ENCODE data around the gene ADNP.
A peak's percentile ranks its signal among the peaks of the same experiment; 100 is the strongest.

Gene ADNP

GRCh38 chr20:50903353-50904051 lies 27.7 kb downstream of the ADNP start:
- Histone ChIP-seq H3K36me3 (ENCODE audit: insufficient read depth, low read length) (peaks cover 75% of the 10 kb centered on the region), H3K27ac (peak overlapping the region; percentile 34; the same call in 1 of the 2 replicates)

DNA sequence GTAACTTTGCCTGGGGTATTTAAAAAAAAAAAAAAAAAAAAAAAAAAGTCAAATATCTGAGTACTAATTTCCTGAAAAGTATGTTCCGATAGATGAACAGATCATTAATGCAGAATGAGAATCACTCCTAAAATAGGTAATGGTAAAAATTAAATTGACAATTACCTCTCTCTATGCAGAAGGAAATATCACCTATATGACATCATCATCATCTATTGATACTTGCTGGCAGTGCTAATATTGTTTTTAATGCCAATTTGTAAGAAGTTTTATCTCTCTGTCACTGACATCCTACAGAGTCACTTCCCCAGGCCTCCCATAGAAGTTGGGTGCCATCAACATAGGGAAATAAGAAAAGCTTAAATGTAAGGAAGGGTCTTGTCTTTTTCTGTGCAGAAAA lies 29.9 kb downstream of the ADNP start:
- no peak overlapping the region for H3K27ac ChIP-seq
- H3K4me3 ChIP-seq, result no peak overlapping the region
- TF ChIP-seq FOXP2 (optimal IDR thresholded peaks at IDR 0.05; ENCODE audit: control extremely low read depth, extremely low read length, insufficient read depth), result no peak
- TF ChIP-seq EZH2 (IDR thresholded peaks at IDR 0.05), result no peak
- TF ChIP-seq POLR2AphosphoS5 (IDR thresholded peaks at IDR 0.05; ENCODE audit: borderline replicate concordance, low read depth, low read length), result no peak
- H3K36me3 ChIP-seq (ENCODE audit: insufficient read depth, low read length), result peaks cover 86% of the 10 kb centered on the region
- H3K9me3 ChIP-seq (ENCODE audit: low read depth, low read length), result no peaks in the 10 kb centered on the region
- no peak overlapping the region for H3K9ac ChIP-seq (ENCODE audit: insufficient read length)
- DNase-seq (ENCODE audit: low read depth, low spot score), result no peak

More at GRCh38 chr20:50903353-50904051, 27.7 kb downstream of the ADNP start:
- no peak overlapping the region for H3K4me3 ChIP-seq
- no peak for DNase-seq (ENCODE audit: low read depth, low spot score)
- no peak overlapping the region for H3K9ac ChIP-seq (ENCODE audit: insufficient read length)
- no peaks in the 10 kb centered on the region for H3K9me3 ChIP-seq (ENCODE audit: low read depth, low read length)
- TF ChIP-seq POLR2AphosphoS5 (IDR thresholded peaks at IDR 0.05; ENCODE audit: borderline replicate concordance, low read depth, low read length), result no peak
- no peak for TF ChIP-seq EZH2 (IDR thresholded peaks at IDR 0.05)
- no peak for TF ChIP-seq FOXP2 (optimal IDR thresholded peaks at IDR 0.05; ENCODE audit: control extremely low read depth, extremely low read length, insufficient read depth)

DNA sequence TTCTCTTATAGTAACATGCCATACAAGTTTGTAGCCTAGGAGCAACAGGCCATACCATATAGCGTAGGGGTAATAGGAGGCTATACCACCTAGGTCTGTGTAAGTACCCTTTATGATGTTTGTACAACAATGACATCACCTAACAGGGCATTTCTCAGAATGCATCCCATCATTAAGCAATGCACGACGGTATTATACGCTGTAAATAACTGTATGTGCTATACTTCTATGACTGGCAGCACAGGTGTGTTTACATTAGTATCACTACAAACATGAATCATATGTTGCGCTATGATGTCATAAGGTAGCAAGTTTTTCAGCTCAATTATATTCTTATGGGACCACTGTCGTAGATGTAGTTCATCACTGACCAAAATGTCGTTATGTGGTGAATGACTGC lies 31.0 kb downstream of the ADNP start:
- no peak for DNase-seq (ENCODE audit: low read depth, low spot score)
- no peaks in the 10 kb centered on the region for H3K9me3 ChIP-seq (ENCODE audit: low read depth, low read length)
- H3K4me3 ChIP-seq, result no peak overlapping the region
- no peak for TF ChIP-seq FOXP2 (optimal IDR thresholded peaks at IDR 0.05; ENCODE audit: control extremely low read depth, extremely low read length, insufficient read depth)
- no peak for TF ChIP-seq POLR2AphosphoS5 (IDR thresholded peaks at IDR 0.05; ENCODE audit: borderline replicate concordance, low read depth, low read length)
- TF ChIP-seq EZH2 (IDR thresholded peaks at IDR 0.05), result no peak
- peak overlapping the region; percentile 85; the same call in 1 of the 2 replicates for H3K27ac ChIP-seq
- peaks cover 94% of the 10 kb centered on the region for H3K36me3 ChIP-seq (ENCODE audit: insufficient read depth, low read length)
- no peak overlapping the region for H3K9ac ChIP-seq (ENCODE audit: insufficient read length)

- no peak for TF ChIP-seq FOXP2 (optimal IDR thresholded peaks at IDR 0.05; ENCODE audit: control extremely low read depth, extremely low read length, insufficient read depth)
- TF ChIP-seq EZH2 (IDR thresholded peaks at IDR 0.05), result no peak
- no peak for TF ChIP-seq POLR2AphosphoS5 (IDR thresholded peaks at IDR 0.05; ENCODE audit: borderline replicate concordance, low read depth, low read length)
- H3K4me3 ChIP-seq, result no peak overlapping the region
- H3K27ac ChIP-seq, result peak overlapping the region; percentile 85
- H3K9ac ChIP-seq (ENCODE audit: insufficient read length), result peak overlapping the region; percentile 6
- no peak for DNase-seq (ENCODE audit: low read depth, low spot score)
- peaks cover 97% of the 10 kb centered on the region for H3K36me3 ChIP-seq (ENCODE audit: insufficient read depth, low read length)
- H3K9me3 ChIP-seq (ENCODE audit: low read depth, low read length), result no peaks in the 10 kb centered on the region
These were observed 32.8 kb downstream of the ADNP start for GRCh38 chr20:50898475-50898874.

- Histone ChIP-seq H3K27ac (no peak overlapping the region; the same call in 1 of the 2 replicates), H3K36me3 (ENCODE audit: insufficient read depth, low read length) (peaks cover 97% of the 10 kb centered on the region), H3K9me3 (ENCODE audit: low read depth, low read length) (no peaks in the 10 kb centered on the region), H3K4me3 (no peak overlapping the region), H3K9ac (ENCODE audit: insufficient read length) (no peak overlapping the region)
- no peak for DNase-seq (ENCODE audit: low read depth, low spot score)
- no peak for TF ChIP-seq EZH2 (IDR thresholded peaks at IDR 0.05)
- TF ChIP-seq FOXP2 (optimal IDR thresholded peaks at IDR 0.05; ENCODE audit: control extremely low read depth, extremely low read length, insufficient read depth), result no peak
- no peak for TF ChIP-seq POLR2AphosphoS5 (IDR thresholded peaks at IDR 0.05; ENCODE audit: borderline replicate concordance, low read depth, low read length)
These were observed 36.0 kb downstream of the ADNP start for GRCh38 chr20:50895111-50895830.

DNA sequence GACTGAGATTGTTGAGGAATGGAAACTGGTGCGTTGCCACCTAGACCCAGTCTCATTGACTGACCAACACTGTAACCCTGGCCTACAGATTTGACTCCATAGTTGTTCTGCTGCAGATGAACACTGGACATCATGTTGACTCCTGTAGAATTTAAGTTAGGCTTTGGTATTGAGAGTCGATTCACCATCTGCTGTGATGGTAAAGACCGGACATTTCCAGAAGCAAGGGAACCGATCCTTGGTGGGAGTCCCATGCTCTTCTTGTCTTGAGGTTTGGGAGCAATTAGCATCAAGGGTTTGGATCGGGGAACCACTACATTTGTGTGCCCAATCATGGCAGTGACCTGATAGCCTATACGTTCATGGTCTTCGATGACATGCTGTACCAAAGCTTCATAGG lies 37.6 kb downstream of the ADNP start:
- DNase-seq (ENCODE audit: low read depth, low spot score), result no peak
- Histone ChIP-seq H3K4me3 (no peak overlapping the region), H3K36me3 (ENCODE audit: insufficient read depth, low read length) (peaks cover 93% of the 10 kb centered on the region), H3K9me3 (ENCODE audit: low read depth, low read length) (no peaks in the 10 kb centered on the region), H3K27ac (no peak overlapping the region), H3K9ac (ENCODE audit: insufficient read length) (no peak overlapping the region)
- TF ChIP-seq FOXP2 (optimal IDR thresholded peaks at IDR 0.05; ENCODE audit: control extremely low read depth, extremely low read length, insufficient read depth) (no peak), EZH2 (IDR thresholded peaks at IDR 0.05) (no peak), POLR2AphosphoS5 (IDR thresholded peaks at IDR 0.05; ENCODE audit: borderline replicate concordance, low read depth, low read length) (no peak)

DNA sequence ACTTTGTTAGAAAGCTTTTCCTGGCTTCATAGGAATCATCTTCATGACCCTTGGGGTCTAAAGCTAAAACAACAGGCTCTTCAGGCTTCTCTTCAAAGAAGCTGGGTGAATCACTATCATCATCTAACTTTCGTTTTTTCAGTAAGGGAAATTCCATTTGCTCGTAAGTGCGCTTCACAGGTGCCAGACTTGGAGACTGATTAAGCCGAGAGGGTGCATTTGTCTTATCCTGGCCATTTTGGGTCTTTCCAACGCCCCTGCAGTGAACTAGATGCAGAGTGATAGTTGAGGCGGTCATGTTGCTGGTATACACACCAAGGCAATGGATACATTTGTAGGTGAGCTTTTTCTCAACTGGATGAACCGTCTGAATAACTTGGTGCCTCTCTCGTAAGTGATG lies 38.8 kb downstream of the ADNP start:
- Histone ChIP-seq H3K36me3 (ENCODE audit: insufficient read depth, low read length) (peaks cover 91% of the 10 kb centered on the region), H3K9ac (ENCODE audit: insufficient read length) (no peak overlapping the region), H3K9me3 (ENCODE audit: low read depth, low read length) (no peaks in the 10 kb centered on the region), H3K4me3 (no peak overlapping the region), H3K27ac (no peak overlapping the region)
- DNase-seq (ENCODE audit: low read depth, low spot score), result no peak
- TF ChIP-seq EZH2 (IDR thresholded peaks at IDR 0.05), result no peak
- no peak for TF ChIP-seq FOXP2 (optimal IDR thresholded peaks at IDR 0.05; ENCODE audit: control extremely low read depth, extremely low read length, insufficient read depth)
- no peak for TF ChIP-seq POLR2AphosphoS5 (IDR thresholded peaks at IDR 0.05; ENCODE audit: borderline replicate concordance, low read depth, low read length)

DNA sequence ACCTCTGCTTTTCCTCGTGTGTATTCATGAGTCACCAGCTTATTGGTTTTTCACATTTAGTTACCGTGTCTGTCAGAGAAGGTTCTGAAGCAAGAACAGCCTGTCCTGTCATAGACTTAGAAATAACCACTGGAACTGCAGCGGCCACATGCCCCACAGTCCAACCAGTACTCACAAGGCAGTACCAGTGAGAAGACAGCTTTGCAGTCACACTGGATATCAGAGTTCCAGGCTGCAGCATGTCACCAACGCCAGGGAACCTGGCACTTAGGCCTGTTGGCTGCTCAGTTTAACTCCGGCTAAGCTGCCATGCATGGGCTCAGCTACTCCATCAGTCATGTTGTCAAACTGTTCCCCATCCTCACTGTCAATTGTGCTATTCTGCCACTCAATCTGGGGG lies 40.1 kb downstream of the ADNP start:
- H3K9ac ChIP-seq (ENCODE audit: insufficient read length), result no peak overlapping the region
- H3K4me3 ChIP-seq, result no peak overlapping the region
- DNase-seq (ENCODE audit: low read depth, low spot score), result no peak
- TF ChIP-seq FOXP2 (optimal IDR thresholded peaks at IDR 0.05; ENCODE audit: control extremely low read depth, extremely low read length, insufficient read depth) (no peak), EZH2 (IDR thresholded peaks at IDR 0.05) (no peak), POLR2AphosphoS5 (IDR thresholded peaks at IDR 0.05; ENCODE audit: borderline replicate concordance, low read depth, low read length) (no peak)
- H3K36me3 ChIP-seq (ENCODE audit: insufficient read depth, low read length), result peaks cover 81% of the 10 kb centered on the region
- no peaks in the 10 kb centered on the region for H3K9me3 ChIP-seq (ENCODE audit: low read depth, low read length)
- no peak overlapping the region; the same call in 1 of the 2 replicates for H3K27ac ChIP-seq
